Fibroblast of skin of back (primary cell): Measurements from ENCODE around the gene PRKD2.
A peak's percentile ranks its signal among the peaks of the same experiment; 100 is the strongest.

Experiments
- DNase-seq: peaks from one replicate; pipeline ENCODE4 v3.0.0-alpha.2; 2013

Gene PRKD2

DNA sequence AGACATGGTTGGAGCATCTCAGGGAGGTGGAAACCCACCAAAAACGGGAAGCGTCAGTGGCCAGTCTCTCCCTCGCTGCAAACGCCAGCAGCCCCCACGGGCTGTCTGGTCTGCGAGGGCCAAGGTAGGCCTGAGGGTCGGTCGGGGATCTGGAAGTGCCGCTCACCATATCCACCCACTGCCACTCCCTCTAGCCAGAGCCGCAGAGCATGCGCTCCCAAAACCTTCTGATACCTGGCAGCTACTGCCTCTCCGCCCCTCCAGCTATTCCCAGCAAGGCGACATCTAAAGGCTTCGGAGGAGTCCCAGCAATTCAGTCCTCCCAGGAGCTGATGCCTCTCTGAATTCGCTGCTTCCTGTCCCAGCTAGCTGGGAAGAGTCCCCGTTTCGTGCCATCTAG is 24.5 kb upstream of the PRKD2 start:
- no peak for DNase-seq

DNA sequence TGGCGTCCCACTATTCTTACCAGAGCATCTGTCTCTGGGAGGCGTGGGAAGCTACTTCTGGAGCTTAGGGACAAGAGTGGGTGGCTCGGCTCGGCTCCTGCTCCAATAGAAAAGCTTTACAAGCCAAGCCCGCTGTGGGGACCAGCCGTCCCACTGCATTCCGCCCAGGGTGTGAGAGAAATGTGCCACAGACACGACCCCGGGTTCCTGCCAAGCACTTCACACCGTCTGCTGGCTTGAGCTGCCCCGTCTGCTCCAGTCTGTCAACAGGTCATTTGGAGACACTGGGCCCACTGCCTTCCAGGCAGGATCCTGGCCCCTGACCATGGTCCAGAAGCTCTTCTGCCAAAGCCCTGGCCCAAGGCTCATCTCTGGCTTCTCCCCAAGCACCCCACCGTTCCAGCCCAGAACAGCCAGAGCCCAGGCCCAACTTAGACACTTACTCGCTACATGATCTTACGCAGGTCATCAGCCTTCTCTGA is 22.4 kb upstream of the PRKD2 start:
- no peak for DNase-seq

DNA sequence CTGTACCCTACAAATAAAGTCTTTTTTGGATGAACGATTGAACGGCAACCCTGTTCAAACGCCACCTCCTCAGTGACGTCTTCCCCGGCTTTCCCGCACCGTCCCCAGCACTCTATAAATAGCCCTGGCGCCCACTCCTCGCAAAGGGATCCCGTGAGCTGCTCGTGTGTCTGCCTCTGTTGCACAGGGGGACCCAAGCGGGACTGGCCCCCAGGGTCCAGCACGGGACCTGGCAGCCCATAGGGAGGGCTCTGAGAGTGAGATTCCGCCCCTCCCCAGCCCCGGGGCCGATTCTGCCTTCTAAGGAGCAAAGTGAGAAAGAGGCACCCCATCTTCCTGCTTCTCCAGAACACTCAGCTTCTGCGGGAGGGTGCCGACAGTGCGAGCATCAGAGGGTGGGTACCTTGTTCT is 20.9 kb upstream of the PRKD2 start:
- DNase-seq = no peak

DNA sequence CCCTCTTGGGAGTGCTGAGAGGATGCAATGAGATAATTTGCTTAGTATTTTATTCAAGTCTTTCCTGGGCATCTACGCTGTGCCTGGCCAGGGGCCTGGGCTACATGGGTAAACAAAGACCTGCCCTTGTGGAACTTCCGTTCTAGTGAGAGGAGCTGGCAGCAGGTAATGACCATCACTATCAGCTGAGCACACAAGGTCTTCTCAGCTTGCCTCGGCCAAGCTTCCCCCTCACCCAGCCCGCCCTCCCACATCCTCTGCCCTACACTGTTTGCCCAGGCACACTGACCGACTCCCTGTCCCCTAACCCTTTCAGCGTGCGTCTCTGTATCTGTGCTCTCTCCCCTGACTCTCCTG is 20.4 kb upstream of the PRKD2 start:
- no peak for DNase-seq

DNA sequence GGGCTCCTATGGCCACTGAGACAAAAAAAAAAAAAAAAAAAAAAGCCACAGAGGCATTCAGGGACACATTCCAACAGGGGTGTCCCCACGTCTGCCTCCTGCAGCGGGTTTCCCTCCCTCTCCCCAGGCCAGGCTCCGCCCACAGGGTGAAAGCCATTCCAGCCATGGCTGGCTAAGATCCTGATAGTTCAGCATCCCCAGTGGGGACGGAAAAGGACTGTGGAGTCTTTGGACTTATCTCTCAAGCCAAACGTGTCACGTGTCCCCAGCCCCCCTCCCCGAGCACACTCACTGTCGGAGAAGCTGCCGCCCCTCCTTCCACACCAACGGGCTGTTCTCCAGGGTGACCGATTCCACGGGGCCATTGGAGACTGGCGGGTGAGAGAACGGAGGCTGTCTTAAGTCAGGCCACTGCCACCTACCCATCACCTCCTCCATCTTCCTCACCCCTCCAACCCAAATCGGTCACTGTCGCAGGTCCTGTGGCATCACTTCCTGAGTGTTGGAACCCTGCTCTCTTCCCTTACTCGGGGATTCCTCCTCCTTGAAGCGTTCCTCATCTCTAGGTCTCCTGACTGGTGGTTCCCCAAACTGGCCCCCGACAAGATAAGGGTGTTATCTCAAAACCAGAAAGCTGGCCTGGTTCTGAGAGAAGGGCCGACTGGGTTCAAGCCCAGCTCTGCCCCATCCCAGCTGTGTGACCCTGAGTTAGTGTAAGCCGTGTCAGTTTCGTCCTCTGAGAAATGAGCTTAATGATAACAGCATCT is 19.8 kb upstream of the PRKD2 start:
- DNase-seq = peak; percentile 53

DNA sequence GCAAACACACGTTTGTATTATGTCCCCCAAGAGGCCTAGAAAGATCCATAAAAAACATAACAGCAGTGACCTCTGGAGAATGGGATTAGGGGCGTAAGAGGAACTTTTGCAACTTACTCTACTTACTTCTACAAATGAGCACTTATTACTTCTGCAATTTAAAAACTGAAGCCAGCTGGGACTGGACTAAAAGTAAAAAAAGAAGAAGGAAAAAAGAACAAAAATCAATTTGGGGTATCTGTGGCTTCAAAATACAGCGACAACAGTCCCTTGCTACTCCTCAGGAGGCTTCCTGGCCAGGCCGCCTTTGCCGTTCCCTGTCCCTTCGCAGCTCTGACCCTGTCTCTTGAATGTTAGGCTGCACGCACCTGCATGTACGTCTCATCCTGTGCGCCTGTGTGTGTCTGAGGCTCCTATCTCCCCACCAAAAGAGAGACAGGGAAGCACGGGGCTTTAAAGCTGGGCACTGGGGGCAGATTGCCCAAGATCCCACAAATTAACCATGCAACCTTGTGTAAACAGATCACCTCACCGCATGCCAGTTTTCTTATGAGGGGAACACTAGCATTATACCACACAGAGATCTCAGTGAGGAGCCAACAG is 16.9 kb upstream of the PRKD2 start:
- no peak for DNase-seq

DNA sequence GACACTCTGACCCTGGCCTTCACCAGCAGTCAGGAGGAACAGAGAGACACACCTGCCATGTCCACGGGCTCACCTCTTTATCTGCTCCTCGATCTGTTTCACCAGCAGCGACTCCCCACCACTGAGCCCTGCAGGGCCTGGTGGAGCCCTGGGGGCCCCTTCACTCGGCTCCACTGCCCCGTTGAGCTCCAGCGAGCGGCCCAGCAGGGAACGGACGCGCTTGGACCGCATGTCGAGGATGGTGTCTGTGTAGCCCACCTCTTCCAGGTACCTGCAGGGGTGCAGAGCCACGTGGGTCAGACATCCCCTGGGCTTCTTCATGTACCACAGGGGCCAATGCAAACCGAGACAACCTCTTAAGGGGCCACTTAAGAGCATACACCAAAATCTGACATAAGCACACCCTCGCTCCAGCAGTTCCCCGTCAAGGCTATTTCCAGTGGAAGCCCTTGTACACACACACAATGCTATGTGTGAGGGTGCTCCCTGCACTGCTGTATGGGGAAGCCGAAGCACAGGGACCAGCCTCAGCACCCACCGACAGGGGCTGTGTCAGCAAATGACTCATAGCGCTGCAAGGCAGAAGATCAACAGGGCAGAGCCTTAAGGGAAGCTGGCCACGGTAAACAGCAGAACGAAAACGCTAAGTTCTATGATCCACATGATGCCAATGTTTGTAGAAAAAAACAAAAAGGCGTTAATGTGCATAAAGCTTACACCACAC is 16.2 kb upstream of the PRKD2 start:
- DNase-seq = peak; percentile 48

DNA sequence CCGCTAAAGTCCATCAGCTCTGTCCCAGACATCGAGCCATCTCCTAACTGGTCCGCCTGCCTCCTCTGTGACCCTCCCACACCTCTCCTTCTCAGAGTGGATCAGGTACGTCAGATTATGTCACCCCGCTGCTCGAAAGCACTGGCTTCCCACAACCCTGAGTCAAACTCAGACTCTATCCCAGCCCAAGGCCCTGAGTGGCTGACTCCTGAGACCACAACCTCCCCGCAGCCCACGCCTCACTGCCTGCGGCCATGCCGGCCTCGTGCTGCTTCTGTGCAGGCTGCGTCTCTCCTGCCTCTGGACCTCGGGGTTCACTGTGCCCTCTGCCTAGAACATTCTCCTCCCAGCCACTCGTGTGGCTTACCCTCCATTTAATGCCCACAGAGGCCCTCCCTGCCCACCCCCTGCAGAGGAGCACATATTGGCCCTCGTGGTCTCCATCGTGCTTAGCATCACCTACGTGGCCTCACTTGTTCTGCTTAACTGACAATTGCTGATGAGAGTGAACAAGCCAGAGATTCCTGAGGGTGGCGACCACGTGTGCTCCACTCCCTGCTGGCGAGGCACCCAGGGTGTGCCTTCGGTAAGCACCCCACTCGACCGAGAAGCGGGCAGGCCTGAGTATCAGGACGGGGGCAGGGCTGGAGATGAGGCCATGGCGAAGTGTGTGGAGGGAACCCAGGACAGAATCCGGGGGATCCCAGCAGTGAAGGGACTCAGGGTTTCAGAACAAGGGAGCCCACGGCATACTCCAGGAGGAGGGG is 15.4 kb upstream of the PRKD2 start:
- no peak for DNase-seq

DNA sequence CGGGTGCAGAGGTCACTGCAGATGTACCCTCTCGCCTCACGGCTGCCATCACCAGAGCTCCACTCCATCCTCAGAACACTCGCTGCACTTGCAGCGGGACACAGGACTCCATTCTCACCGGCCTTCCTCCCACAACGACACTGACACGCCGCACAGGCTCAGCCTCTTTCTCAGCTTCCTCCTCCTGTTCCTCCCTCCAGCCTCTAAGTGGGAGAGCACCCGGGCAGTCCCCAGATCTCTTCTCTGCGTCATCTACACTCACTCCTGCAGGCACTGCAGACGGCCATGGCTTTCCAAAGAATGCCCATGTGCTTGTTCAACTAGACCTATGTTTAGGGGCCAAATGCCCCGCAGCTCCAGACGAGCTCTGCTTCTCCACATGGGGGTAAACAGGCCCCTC is 14.7 kb upstream of the PRKD2 start:
- no peak for DNase-seq

DNA sequence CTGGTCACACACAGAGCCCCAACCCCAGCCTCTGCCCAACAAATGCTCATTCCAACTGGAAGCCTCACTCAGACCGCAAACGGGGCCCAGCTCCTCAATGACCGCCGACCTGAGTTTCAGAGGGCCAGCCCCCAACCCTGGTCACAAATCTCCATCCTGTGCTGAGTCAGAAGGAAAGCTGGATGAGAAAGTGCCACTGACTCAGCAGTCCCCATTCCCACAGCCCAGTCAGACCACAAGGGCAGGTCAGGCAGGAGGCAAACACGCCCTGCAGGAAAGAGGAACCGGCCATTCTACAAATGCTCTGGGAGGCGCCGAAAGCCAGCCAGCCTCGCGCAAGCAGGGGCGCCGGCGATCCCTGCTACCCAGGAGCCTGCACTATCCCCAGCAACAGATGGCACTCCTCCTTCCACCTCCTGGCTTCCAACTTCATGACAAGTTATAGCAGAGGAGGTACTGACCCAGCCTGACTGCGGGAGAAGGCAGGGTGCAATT is 14.1 kb upstream of the PRKD2 start:
- peak; percentile 79 for DNase-seq

DNA sequence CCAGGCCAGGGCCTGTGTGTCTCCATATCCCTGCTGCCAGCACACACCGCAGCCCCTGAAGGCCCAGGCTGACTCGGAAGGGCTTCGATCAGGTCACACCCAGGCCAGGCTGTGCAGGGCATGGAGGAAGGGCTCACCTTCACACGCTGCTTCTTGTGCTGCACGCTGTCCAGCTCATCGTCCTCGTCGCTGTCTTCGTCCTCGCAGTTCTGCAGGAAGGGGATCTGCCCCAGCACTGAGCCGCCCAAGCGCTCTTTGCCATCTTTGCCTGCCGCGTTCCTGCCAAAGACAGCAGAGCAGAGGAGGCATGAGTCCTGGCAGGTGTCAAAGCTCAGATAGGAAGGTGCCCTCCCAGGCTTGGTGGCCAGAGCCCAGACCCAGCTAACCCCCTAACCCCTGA is 13.7 kb upstream of the PRKD2 start:
- no peak for DNase-seq

DNA sequence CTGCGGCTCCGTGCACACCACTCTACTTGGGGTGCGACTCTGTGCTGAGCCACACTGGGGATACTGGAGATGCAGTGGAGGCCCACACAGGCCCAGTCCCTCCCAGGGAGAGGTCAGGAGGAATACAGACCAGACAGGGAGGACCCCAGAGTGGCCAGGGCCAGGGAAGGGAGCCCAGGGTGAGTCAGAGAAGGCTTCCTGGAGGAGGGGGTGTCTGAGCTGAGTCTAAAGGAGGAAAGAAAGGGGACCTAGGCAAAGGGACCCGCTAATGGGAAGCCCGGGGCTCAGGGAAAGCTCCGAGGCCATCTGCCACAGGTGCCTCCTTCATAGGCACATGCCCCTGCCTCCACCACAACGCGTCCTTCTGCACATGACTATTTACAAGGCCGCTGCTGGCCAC is 13.3 kb upstream of the PRKD2 start:
- no peak for DNase-seq

DNA sequence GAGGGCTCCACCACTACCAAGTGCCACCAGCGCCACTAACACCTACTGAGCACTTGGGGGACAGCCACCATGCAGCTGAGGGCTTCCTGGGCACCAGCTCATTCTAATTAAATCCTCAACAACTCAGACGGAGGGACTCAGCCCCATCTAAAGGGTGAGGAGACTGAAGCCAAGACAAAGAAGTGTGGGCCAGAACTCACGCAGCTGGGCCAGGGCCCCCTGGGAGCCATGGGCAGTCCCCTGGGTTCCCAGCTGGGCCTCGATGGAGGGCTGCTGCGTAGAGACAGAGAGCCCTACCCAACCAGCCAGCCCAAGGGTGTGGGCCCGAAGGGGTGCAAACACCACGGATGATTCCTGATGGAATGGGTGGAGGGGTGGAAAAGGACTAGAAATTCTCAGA is 12.8 kb upstream of the PRKD2 start:
- no peak for DNase-seq

DNA sequence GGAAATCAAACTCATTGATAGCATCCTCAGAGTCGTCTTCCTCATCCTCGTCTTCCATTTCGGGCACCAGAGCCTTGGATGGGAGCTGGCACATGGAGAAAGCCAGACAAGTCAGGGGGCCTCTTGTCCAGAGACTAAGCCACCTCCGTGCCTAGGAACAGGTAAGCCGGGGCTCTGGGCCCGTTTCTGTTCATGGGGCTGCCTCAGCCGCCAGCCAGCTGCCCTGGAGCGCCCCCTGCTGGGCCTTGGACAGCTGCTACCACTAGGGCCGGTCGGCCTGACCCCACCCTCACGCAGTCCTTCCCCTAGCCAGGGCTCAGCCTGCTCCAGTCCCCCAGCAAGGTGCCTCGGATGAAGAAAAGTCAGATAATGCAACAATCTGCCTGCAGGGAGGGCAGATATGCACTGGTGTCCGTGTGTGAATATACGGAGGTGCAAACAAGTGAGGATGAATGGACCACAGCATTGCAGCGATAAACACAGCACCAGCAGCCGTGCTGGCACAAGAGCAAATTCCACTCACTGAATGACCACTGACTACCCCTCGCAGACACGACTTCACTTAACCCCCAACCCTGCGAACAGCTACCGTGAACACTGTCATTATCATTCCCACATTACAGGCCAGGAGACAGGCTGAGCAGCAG is 11.9 kb upstream of the PRKD2 start:
- DNase-seq = peak; percentile 47

DNA sequence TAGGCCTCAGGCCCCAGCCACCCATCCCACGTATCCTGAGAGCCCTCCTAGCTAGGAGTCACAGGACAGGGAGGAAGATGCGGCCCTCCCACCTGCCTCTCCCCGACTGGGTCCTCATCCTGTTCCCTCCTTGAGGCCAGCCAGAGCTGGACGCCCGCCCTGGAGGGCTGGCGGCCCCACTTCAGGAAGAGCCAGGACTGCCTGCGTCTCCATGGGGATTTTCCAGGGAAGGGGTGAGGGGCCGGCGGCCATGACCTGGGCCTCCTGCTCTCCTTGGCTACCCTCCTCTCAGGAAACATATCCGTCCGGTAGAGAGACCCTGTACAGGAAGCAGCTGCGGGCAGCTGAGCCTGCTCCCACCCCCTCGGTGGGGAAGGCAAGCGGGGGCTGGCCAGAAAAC is 11.3 kb upstream of the PRKD2 start:
- DNase-seq = no peak

DNA sequence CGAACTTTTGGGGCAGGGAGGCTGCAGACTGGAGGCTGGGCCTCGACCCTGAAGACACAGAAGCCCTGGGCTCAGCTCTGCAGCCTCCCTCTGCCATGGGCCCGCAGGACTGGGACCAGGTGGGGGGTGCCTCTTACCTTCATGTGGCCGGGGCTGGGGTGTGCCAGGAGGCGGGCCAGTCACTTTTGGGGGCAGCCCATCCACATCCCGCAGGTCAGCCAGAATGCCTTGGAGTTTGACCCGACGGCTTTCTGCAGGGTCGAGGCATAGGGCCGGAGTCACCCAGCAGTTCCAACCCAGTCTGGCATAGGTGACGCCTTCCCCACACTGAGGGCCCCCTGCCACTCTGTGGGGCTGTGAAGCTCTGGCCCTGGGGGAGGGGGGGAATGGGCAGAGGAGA is 10.8 kb upstream of the PRKD2 start:
- DNase-seq = no peak

DNA sequence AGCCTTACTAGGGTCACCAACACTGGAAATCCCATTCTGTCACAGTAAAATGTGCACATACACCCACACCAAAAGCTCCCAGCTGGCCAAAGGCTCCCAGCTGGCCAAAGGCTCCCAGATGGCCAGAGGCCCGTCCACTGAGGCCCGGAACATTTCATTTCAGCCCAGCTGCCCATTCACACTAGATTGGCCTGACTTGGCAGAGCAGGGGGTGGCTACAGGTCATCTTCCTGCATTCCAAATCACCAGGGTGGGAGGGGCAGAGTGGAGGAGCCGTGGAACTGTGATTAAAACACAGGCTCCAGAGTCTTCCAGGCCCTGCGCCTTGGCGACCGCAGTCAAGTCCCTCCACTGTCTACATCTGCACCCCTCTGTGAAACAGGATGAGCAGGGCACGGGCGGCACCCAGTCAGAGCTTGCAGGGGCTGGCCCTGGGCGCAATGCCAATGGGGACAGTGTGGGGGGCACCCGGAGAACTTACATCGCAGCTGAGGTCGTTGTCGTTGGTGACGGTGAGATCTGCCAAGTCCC is 10.1 kb upstream of the PRKD2 start:
- DNase-seq = no peak

DNA sequence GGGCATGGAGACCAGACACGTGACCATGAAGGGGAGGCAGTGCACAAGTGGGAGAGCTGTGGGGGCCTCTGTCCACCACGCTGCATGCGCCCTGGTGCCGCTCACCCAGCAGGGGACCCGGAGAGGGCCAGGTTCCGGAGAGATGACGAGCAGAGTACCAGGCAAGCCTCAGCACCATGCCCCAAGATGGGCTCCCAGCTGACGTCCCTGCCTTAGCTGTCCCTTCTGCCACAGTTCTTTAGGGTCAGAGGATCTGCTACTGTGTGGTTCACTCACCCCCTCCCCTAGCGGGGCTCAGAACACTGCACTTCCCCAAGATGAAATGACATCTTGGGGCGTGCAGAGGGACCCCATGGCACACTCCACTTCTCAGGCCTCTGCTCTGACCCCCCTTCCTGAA is 9.6 kb upstream of the PRKD2 start:
- no peak for DNase-seq

DNA sequence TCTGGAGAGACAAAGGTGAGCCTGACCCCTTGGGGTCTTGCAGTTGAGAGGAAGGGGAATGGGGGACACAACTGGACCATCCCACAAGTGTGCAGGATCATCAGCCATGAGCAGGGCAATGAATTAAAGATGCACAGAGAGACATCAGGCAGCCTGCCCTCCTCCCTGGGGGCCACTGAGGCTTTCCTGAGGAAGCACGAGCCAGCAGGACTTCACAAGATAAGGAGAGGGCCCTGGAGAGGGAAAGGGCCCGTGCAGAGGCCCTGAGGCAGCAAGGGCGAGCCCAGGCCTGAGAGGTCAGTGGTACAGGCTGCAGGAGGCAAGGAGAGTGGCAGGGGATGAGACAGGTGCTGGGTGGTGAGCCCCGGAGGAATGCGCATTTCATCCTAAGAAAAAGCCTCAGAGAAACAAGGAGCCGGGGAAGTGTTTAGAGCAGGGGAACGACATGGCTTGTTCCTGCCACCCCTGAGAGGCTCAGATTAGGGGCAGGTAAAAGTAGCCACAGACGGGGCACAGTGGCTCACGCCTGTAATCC is 9.0 kb upstream of the PRKD2 start:
- DNase-seq = no peak

DNA sequence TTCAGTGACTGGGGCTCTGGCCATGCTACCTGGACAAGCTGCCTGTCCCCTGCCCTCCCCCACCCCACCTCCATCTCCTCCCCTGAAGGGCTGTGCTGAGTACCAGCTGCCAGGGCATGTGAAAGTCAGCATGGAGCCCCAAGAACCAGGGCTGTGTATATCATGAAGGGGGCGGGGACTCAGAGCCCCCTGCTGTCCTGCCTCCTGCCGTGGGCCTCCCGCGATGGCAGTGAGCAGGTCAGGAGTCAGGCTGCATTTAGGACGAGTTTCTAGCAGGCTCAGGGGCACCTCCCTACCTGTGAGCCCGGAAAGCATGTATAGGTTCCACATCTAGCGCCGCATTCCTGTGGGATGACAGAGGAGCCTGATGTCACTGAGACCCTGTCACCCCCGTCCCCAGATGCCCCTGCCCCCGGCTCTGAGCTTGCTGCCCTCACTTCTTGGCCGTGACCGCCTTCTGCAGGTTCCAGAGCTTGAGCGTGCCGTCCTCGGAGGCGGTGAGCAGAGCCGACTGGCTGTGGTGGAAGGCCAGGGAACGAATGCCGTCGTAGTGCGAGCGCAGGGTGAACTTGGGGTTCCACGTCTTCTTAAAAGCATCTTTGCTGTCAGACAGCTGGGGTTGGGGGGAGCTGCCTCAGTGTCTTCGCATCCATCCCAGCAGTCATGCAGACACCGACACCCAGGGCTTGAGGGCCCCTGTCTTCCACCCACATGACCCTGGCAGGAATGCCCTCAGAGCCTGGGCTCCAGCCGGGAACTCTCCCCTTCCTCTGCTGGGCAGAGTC is 8.3 kb upstream of the PRKD2 start:
- no peak for DNase-seq

DNA sequence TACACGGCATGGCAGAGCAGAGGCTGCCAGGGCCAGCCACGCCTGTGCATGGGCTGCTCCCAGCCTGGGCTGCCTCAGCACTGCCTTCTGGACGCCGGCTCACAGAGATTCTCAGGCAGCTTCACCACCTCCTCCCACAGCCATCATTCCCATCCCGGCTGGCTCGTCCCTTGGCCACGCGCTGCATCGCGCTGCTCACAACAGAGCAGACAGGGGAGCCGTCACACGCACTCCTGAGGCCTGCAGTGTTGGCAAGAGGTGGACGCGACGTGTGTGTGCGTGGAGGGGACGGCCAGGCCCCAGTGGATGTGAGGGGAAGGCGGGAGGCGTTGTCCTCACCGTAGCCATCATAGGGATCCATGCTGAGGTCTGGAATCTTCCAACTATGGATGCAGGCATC is 7.6 kb upstream of the PRKD2 start:
- DNase-seq = no peak
